H54 (cell line): ENCODE data around the gene GTSE1.

ENCODE experiments used
- DNase-seq: peaks from one replicate; pipeline ENCODE4 v3.0.0; 2011; ENCODE audit warnings: low spot score, mixed read lengths; ENCODE audit not compliant: insufficient read length
- FAIRE-seq: peaks from 3 replicates; lab custom pipeline; 2011; peaks lifted over from hg19 to GRCh38; lab: Jason Lieb, UNC
- POLR2A ChIP-seq: IDR thresholded peaks from 2 replicates; pipeline ENCODE4 v1.6.1; 2011; ENCODE audit warnings: low read depth, mild to moderate bottlenecking, low read length

GTSE1 gene

GRCh38 chr22:46281866-46282678 is 14.6 kb upstream of the GTSE1 start:
- no peak for TF ChIP-seq POLR2A
- FAIRE-seq (no peak), DNase-seq (no peak)

- FAIRE-seq: no peak
- no peak for TF ChIP-seq POLR2A
- no peak for DNase-seq
Measured at GRCh38 chr22:46286006-46286405, 10.7 kb upstream of the GTSE1 start.

GRCh38 chr22:46286941-46287872 is 9.5 kb upstream of the GTSE1 start:
- no peak for TF ChIP-seq POLR2A
- FAIRE-seq (no peak), DNase-seq (no peak)

DNA sequence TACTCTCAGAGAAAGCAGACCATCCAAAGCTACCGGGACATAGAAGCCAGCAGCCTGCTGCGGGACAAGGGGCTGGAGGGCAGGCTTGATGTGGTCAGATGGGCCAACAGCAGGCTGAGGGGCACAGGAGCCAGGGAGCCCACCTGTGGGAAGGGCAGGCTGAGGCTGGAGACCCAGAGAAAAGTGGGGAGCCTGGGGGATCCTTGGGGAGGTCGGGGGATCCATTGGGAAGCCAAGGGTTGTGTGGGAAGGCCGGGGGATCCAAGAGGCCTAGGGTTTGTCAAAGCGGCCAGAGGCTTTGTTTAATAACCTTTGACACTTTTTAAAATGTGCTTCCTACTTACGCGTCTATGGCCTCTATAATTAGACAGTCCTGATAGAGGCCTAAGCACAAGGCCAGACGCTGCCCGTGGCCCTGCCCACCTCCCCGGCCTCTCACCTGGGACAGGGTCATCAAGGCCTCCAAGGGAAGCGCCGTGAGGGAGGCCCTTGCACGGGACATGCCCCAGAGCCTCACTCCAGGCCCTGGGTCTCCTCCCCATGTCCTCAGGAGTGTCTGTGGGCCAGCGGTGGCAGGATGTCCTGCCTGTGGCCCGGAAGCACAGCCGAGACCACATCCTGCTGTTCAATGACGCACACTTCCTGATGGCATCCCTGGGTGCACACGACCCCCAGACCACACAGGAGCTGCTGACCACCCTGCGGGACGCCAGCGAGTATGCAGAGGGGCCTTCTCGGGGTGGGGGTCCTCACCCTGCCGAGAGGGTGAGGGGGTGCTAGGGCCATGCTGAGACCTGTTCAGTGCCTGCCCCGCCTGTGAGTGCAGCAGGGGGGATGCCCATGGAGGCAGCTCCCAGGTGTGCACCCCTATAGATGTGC is 8.6 kb upstream of the GTSE1 start:
- FAIRE-seq (no peak), DNase-seq (no peak)
- TF ChIP-seq POLR2A: no peak

GRCh38 chr22:46288846-46289243 is 7.8 kb upstream of the GTSE1 start:
- no peak for FAIRE-seq
- no peak for DNase-seq
- no peak for TF ChIP-seq POLR2A

GRCh38 chr22:46289244-46289891 is 7.3 kb upstream of the GTSE1 start:
- FAIRE-seq: no peak
- no peak for DNase-seq
- TF ChIP-seq POLR2A: no peak

DNA sequence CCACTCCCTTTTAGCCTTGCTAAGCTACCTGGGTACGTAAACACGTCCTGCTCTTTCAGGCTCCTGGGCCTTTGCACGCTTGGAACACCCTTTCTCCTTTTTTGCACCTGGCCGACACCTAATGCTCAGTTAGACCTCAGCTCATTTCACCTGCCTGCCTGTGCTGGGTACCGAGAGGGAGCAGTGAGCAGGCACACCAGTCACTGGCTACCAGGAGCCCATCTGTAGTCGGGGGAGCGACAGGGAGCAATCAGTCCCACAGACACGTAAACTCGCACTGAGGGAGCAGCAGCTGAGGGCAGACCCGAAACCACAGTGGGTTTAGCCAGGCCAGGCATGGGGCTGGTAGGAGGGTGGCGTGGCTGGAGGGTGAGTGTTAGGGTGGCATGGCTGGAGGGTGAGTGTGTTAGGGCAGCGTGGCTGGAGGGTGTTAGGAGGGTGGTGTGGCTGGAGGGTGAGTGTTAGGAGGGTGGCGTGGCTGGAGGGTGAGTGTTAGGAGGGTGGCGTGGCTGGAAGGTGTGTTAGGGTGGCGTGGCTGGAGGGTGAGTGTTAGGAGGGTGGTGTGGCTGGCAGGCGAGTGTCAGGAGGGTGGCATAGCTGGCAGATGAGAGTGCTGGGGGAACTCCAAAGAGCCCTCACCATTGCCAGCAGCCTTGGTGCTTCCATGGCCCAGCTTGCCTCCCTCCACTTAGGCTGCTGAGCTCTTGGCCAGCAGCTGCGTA is 6.4 kb upstream of the GTSE1 start:
- no peak for TF ChIP-seq POLR2A
- no peak for DNase-seq
- no peak for FAIRE-seq

- FAIRE-seq (no peak), DNase-seq (no peak)
- TF ChIP-seq POLR2A: no peak
Measured at GRCh38 chr22:46290843-46291785, 5.6 kb upstream of the GTSE1 start.

GRCh38 chr22:46292173-46292572 is 4.5 kb upstream of the GTSE1 start:
- no peak for TF ChIP-seq POLR2A
- FAIRE-seq: no peak
- DNase-seq: no peak

GRCh38 chr22:46292732-46293131 is 3.9 kb upstream of the GTSE1 start:
- no peak for FAIRE-seq
- no peak for TF ChIP-seq POLR2A
- no peak for DNase-seq

- TF ChIP-seq POLR2A: no peak
- FAIRE-seq (no peak), DNase-seq (no peak)
Measured at GRCh38 chr22:46293577-46294260, 3.0 kb upstream of the GTSE1 start.
